ENCODE results near the gene ASPA. TPM values are rescaled to one million over a fixed set of nuclear protein-coding genes. Genes with fewer than 3 reads are reported as not detected.

The ASPA gene
- total and polyA plus RNA-seq, 10 of the 15 experiments (the other 5 are each of a cell fraction or from before 2014, with no cell fraction given): 0.04 to 0.30 TPM; not detected in 8

GRCh38 chr17:3497101-3497500 lies 21.3 kb downstream of the ASPA start:
- in situ Hi-C loops (cut with MboI): no loop called here
- BruUV-seq (replicated peaks): no TSS peak

GRCh38 chr17:3501344-3501743 lies 25.5 kb downstream of the ASPA start:
- H3K27me3 ChIP-seq (replicated peaks in 1 of 2; ENCODE audit: control insufficient read depth in 2 of 2, insufficient read depth in 2 of 2, low read length in 1 of 2): no peaks in the 10 kb centered on the region
- RAD21 ChIA-PET (ENCODE audit: unreplicated experiment): no interaction called here
- H3K4me3 ChIP-seq: no peak overlapping the region
- H3K4me1 ChIP-seq (ENCODE audit: control insufficient read depth, insufficient read depth, low read length): no peaks in the 10 kb centered on the region
- H3K27ac ChIP-seq (ENCODE audit: control insufficient read depth, insufficient read depth): no peak overlapping the region
- in situ Hi-C loops (cut with MboI) (no loop called here), intact Hi-C loops (cut with micrococcal nuclease; ENCODE audit: unreplicated experiment) (no loop called here)
- H2AFZ ChIP-seq (ENCODE audit: control insufficient read depth, low read depth, low read length): no peak overlapping the region
- H3K79me2 ChIP-seq (ENCODE audit: control insufficient read depth, insufficient read depth, low read length): no peaks in the 10 kb centered on the region
- DNase-seq (ENCODE audit: low read depth, low spot score) (no peak), FAIRE-seq (no peak), ATAC-seq (no peak)
- H3K4me2 ChIP-seq (ENCODE audit: control insufficient read depth, insufficient read depth): no peak overlapping the region
- no peaks in the 10 kb centered on the region for H4K20me1 ChIP-seq (ENCODE audit: control insufficient read depth, insufficient read depth)
- POLR2A ChIA-PET: no interaction called here
- no peaks in the 10 kb centered on the region for H3K9me3 ChIP-seq (replicated peaks; ENCODE audit: control insufficient read depth, insufficient read depth, low read length)
- BruUV-seq (replicated peaks): no TSS peak
- 43% methylated on average over 5 of the region's 5 CpGs for WGBS (ENCODE audit: insufficient coverage, insufficient replicate concordance, low lambda C conversion rate, missing lambda C conversion rate)
- no peaks in the 10 kb centered on the region for H3K36me3 ChIP-seq (ENCODE audit: control insufficient read depth in 2 of 2, insufficient read depth in 2 of 2, low read length in 1 of 2)
- SMC1A ChIA-PET (ENCODE audit: uncharacterized antibody, unreplicated experiment): no interaction called here
- H3K9ac ChIP-seq (ENCODE audit: control insufficient read depth, insufficient read depth, low read length): no peak overlapping the region
- CTCF ChIA-PET: no interaction called here
- TF ChIP-seq MTA3 (IDR thresholded peaks at IDR 0.05; ENCODE audit: borderline replicate concordance, low read length) (no peak), BHLHE40 (IDR thresholded peaks at IDR 0.05; ENCODE audit: borderline replicate concordance in 1 of 2, low read depth in 2 of 2, low read length in 1 of 2) (no peak), E2F8 (IDR thresholded peaks at IDR 0.05; ENCODE audit: low read depth, partially characterized antibody) (no peak), ZBTB33 (IDR thresholded peaks at IDR 0.05) (no peak), ZBED1 (IDR thresholded peaks at IDR 0.05; ENCODE audit: borderline replicate concordance) (no peak), ZNF24 (IDR thresholded peaks at IDR 0.05) (no peak), SMAD1 (IDR thresholded peaks at IDR 0.05; ENCODE audit: low read depth, partially characterized antibody) (no peak), GATAD2B (conservative IDR thresholded peaks at IDR 0.05; ENCODE audit: low read depth) (no peak)

More at GRCh38 chr17:3497101-3497500, 21.3 kb downstream of the ASPA start:
- Histone ChIP-seq H3K9ac (ENCODE audit: control insufficient read depth, insufficient read depth, low read length) (no peak overlapping the region), H4K20me1 (ENCODE audit: control insufficient read depth, insufficient read depth) (no peaks in the 10 kb centered on the region), H3K27me3 (replicated peaks in 1 of 2; ENCODE audit: control insufficient read depth in 2 of 2, insufficient read depth in 2 of 2, low read length in 1 of 2) (no peaks in the 10 kb centered on the region), H2AFZ (ENCODE audit: control insufficient read depth, low read depth, low read length) (no peak overlapping the region), H3K79me2 (ENCODE audit: control insufficient read depth, insufficient read depth, low read length) (no peaks in the 10 kb centered on the region), H3K4me2 (ENCODE audit: control insufficient read depth, insufficient read depth) (no peak overlapping the region), H3K4me3 (no peak overlapping the region), H3K36me3 (ENCODE audit: control insufficient read depth in 2 of 2, insufficient read depth in 2 of 2, low read length in 1 of 2) (no peaks in the 10 kb centered on the region), H3K27ac (ENCODE audit: control insufficient read depth, insufficient read depth) (no peak overlapping the region), H3K9me3 (replicated peaks; ENCODE audit: control insufficient read depth, insufficient read depth, low read length) (no peaks in the 10 kb centered on the region), H3K4me1 (ENCODE audit: control insufficient read depth, insufficient read depth, low read length) (no peaks in the 10 kb centered on the region)
- DNase-seq (ENCODE audit: low read depth, low spot score): no peak
- RAD21 ChIA-PET (ENCODE audit: unreplicated experiment): interaction anchor here (0.6 kb wide), 1 partner anchor 59 kb away, joined by 3 read pairs; no protein-coding TSS in a partner anchor
- POLR2A ChIA-PET: no interaction called here
- SMC1A ChIA-PET (ENCODE audit: uncharacterized antibody, unreplicated experiment): no interaction called here
- intact Hi-C loops (cut with micrococcal nuclease; ENCODE audit: unreplicated experiment): no loop called here
- no peak for ATAC-seq
- 50% methylated on average over 7 of the region's 7 CpGs for WGBS (ENCODE audit: insufficient coverage, insufficient replicate concordance, low lambda C conversion rate, missing lambda C conversion rate)
- FAIRE-seq: no peak
- TF ChIP-seq RAD51 (IDR thresholded peaks at IDR 0.05) (no peak), TCF7 (IDR thresholded peaks at IDR 0.05; ENCODE audit: borderline replicate concordance) (no peak), CHD2 (IDR thresholded peaks at IDR 0.05; ENCODE audit: borderline replicate concordance, low read depth, low read length) (no peak), NBN (IDR thresholded peaks at IDR 0.05) (no peak), NRF1 (conservative IDR thresholded peaks at IDR 0.05; ENCODE audit: low read depth, low read length) (no peak), SIN3A (IDR thresholded peaks at IDR 0.05; ENCODE audit: low read depth, low read length) (no peak), SRF (IDR thresholded peaks at IDR 0.05; ENCODE audit: low read depth in 2 of 2, low read length in 2 of 2) (no peak), HCFC1 (IDR thresholded peaks at IDR 0.05; ENCODE audit: low read length) (no peak), GABPA (IDR thresholded peaks at IDR 0.05; ENCODE audit: low read depth) (no peak), MTA2 (IDR thresholded peaks at IDR 0.05; ENCODE audit: low read depth) (no peak), MXI1 (IDR thresholded peaks at IDR 0.05; ENCODE audit: low read depth, low read length) (no peak), NFYA (IDR thresholded peaks at IDR 0.05; ENCODE audit: borderline replicate concordance, low read depth, low read length) (no peak), MYB (IDR thresholded peaks at IDR 0.05; ENCODE audit: borderline replicate concordance, low read depth, low read length) (no peak)
- CTCF ChIA-PET: no interaction called here

Data from GM12878 (cell line).